Smooth muscle cell (in vitro differentiated cells): ENCODE data around the gene GALNT15. TPM values are rescaled to one million over a fixed set of nuclear protein-coding genes. Genes with fewer than 3 reads are reported as not detected.

ENCODE experiments used
- DNase-seq: peaks from one replicate; lab custom pipeline; 2025; ENCODE audit not compliant: unreplicated experiment; lab: John Stamatoyannopoulos, UW
- H2AFZ ChIP-seq: fragments of 200-600 bp; sonication (generic); 2 replicates; pipeline ENCODE4 v1.6.0; 2016; ENCODE audit warnings: antibody characterized with exemption, low read depth, mild to moderate bottlenecking
- H3F3A ChIP-seq: fragments of 200-600 bp; sonication (generic); 2 replicates; pipeline ENCODE4 v1.6.0; 2017; ENCODE audit warnings: antibody characterized with exemption, low read depth
- H3K27ac ChIP-seq: fragments of 200-600 bp; sonication (generic); 2 replicates; pipeline ENCODE4 v1.5.1; 2016; ENCODE audit warnings: low read depth, mild to moderate bottlenecking
- H3K27me3 ChIP-seq: fragments of 200-600 bp; sonication (generic); 2 replicates; pipeline ENCODE4 v1.6.1; 2016; ENCODE audit warnings: low read depth, mild to moderate bottlenecking
- H3K36me3 ChIP-seq: fragments of 200-600 bp; sonication (generic); 2 replicates; pipeline ENCODE4 v1.5.1; 2016; ENCODE audit warnings: low read depth
- H3K4me1 ChIP-seq: fragments of 200-600 bp; sonication (generic); 2 replicates; pipeline ENCODE4 v1.5.1; 2016; ENCODE audit warnings: low read depth
- H3K4me2 ChIP-seq: fragments of 200-600 bp; sonication (generic); 2 replicates; pipeline ENCODE4 v1.6.0; 2016; ENCODE audit warnings: mild to moderate bottlenecking
- H3K4me3 ChIP-seq: fragments of 200-600 bp; sonication (generic); 2 replicates; pipeline ENCODE4 v1.5.1; 2016; ENCODE audit warnings: mild to moderate bottlenecking
- H3K79me2 ChIP-seq: fragments of 200-600 bp; sonication (generic); 2 replicates; pipeline ENCODE4 v1.6.0; 2016; ENCODE audit warnings: low read depth, mild to moderate bottlenecking
- H3K9ac ChIP-seq: fragments of 200-600 bp; sonication (generic); 2 replicates; pipeline ENCODE4 v1.6.0; 2016; ENCODE audit warnings: low read depth
- H3K9me3 ChIP-seq: fragments of 200-600 bp; sonication (generic); replicated peaks from 2 replicates; pipeline ENCODE4 v1.5.1; 2016; ENCODE audit warnings: low read depth
- H4K20me1 ChIP-seq: fragments of 200-600 bp; sonication (generic); 2 replicates; pipeline ENCODE4 v1.6.0; 2016; ENCODE audit warnings: low read depth
- WGBS: methylation state at CpG from one replicate; pipeline ENCODE4 v1.1.7; 2016; ENCODE audit warnings: low lambda C conversion rate; 5-methylcytosine and 5-hydroxymethylcytosine counted together
- polyA plus RNA-seq: library from polyadenylated mRNA; unstranded; fragments of >200 nt; fragmentation: Nextera tagmentation; extraction: Ambion mirVana; gene quantifications from 2 replicates; pipeline ENCODE4 v1.2.1, GENCODE V29; 2016
- total RNA-seq: library from RNA; depleted of rRNA; stranded (reverse); fragments of >200 nt; gene quantifications from 2 replicates; pipeline ENCODE4 v1.2.3, GENCODE V29; 2014
- TF ChIP-seq, protein P1 (sequence below): fragments of 200-600 bp; sonication (generic); IDR thresholded peaks from 2 replicates; pipeline ENCODE4 v1.5.1; 2017; ENCODE audit warnings: borderline replicate concordance, mild to moderate bottlenecking, antibody characterized with exemption; ENCODE audit not compliant: insufficient read depth, poor library complexity, severe bottlenecking

Gene GALNT15
- total and polyA plus RNA-seq, 2 experiments from 2014 or later: 0.45 to 1.3 TPM

DNA sequence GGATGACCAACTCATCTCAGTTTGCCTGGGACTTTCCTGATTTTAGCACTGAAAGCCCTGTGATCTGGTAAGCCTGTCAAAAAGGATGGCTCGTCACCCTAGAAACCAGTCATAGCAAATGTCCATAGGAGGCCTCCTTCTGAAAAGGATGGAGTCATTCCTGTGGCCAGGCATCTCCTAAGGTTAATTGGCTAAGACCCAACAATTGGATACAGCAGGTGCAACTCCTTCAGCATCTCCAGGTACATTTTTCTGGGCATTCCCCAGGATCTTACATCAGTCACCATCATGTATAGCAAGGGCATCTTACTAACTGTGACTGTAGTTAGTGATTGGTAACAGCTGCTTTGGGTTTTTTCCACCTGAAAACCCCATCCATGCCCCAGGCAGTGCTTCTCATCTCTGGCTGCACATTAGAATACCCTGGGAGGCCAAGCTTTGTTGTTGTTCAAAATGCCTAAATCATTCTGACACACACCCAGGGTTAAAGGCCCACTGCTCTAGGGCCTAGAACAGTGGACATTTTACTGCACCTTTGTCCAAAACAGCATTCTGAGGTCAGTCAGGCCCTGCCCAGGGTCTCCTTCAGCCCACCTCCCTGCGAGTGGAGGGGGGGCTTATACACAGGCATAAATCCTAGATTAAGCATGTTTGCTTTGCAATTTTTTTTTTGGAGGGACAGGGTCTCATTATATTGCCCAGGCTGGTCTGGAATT lies 28.3 kb upstream of the GALNT15 start:
- H3K9ac ChIP-seq: no peak overlapping the region
- 84% methylated on average over 2 of the region's 2 CpGs for WGBS
- TF ChIP-seq, protein P1, sequence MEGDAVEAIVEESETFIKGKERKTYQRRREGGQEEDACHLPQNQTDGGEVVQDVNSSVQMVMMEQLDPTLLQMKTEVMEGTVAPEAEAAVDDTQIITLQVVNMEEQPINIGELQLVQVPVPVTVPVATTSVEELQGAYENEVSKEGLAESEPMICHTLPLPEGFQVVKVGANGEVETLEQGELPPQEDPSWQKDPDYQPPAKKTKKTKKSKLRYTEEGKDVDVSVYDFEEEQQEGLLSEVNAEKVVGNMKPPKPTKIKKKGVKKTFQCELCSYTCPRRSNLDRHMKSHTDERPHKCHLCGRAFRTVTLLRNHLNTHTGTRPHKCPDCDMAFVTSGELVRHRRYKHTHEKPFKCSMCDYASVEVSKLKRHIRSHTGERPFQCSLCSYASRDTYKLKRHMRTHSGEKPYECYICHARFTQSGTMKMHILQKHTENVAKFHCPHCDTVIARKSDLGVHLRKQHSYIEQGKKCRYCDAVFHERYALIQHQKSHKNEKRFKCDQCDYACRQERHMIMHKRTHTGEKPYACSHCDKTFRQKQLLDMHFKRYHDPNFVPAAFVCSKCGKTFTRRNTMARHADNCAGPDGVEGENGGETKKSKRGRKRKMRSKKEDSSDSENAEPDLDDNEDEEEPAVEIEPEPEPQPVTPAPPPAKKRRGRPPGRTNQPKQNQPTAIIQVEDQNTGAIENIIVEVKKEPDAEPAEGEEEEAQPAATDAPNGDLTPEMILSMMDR: no peak
- no peaks in the 10 kb centered on the region for H3K36me3 ChIP-seq
- no peaks in the 10 kb centered on the region for H3F3A ChIP-seq
- H3K27me3 ChIP-seq: no peaks in the 10 kb centered on the region
- DNase-seq: no peak
- H3K27ac ChIP-seq: no peak overlapping the region
- no peak overlapping the region for H3K4me2 ChIP-seq
- no peaks in the 10 kb centered on the region for H3K9me3 ChIP-seq
- no peaks in the 10 kb centered on the region for H3K79me2 ChIP-seq
- H3K4me1 ChIP-seq: no peaks in the 10 kb centered on the region
- H2AFZ ChIP-seq: no peak overlapping the region
- no peaks in the 10 kb centered on the region for H4K20me1 ChIP-seq
- H3K4me3 ChIP-seq: no peak overlapping the region

DNA sequence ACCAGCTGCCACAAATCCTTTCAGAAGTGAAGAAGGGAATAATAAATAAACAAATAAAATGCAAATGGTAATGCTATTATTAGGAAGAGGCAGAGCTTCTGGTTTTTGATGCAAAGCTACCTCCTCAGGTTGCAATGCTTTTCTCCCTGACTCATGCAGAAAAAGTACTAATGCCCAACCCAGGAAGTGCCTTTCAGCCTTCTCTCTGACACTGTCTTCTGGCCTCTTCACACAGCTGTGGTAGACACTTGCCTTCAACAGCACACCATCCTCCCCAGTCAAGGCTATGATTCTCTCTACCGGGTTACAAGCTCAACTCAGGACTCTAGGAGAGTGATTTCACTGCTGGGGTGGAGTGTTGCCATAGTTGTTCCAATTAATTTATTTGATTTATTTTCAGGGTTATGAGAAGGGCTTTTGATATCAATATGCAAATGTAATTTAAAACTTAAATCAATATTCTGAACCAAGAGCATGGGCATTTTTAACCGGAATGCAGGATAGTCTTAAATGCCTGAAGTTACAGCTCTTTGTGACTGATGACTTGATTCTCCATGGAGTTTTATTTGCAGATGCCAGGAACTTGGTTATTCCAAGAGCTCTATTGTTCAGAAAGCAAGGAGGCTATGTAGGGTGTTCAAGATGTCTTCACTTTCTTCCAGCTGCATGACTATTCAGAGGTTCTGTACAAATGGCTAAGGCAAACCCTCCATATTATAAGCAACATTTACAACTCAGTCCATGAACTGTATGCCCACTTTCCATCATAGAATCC lies 27.1 kb upstream of the GALNT15 start:
- H4K20me1 ChIP-seq: no peaks in the 10 kb centered on the region
- H3K79me2 ChIP-seq: no peaks in the 10 kb centered on the region
- no peak overlapping the region for H3K4me3 ChIP-seq
- WGBS: 93% methylated on average over 2 of the region's 2 CpGs
- no peaks in the 10 kb centered on the region for H3K27me3 ChIP-seq
- no peak overlapping the region for H2AFZ ChIP-seq
- H3K4me1 ChIP-seq: no peaks in the 10 kb centered on the region
- TF ChIP-seq, protein P1: no peak
- H3K36me3 ChIP-seq: no peaks in the 10 kb centered on the region
- H3K4me2 ChIP-seq: no peak overlapping the region
- no peaks in the 10 kb centered on the region for H3K9me3 ChIP-seq
- no peak overlapping the region for H3K27ac ChIP-seq
- no peak for DNase-seq
- H3F3A ChIP-seq: no peaks in the 10 kb centered on the region
- no peak overlapping the region for H3K9ac ChIP-seq

DNA sequence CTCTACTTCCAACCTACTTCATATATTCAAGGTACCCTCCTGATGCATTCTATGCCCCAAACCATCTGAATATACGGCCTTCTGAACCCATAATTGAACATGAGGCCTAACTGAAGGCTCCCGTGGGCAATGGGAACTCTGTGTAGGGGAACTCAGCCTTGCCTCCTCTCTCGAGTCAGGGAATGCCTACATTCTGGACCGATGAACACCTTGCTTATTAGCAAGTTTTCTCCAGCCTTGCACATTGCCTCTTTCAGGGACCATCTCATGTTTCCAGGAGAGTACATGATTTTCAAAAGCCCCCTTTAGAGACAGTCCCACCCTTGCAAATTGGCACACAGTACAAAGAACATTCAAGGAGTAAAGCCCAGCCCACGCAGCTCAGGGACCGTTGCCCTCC lies 26.3 kb upstream of the GALNT15 start:
- Histone ChIP-seq H3K4me1 (no peaks in the 10 kb centered on the region), H3K79me2 (no peaks in the 10 kb centered on the region), H3K27me3 (no peaks in the 10 kb centered on the region), H3K9ac (no peak overlapping the region), H3K4me3 (no peak overlapping the region), H4K20me1 (no peaks in the 10 kb centered on the region), H2AFZ (no peak overlapping the region), H3K9me3 (no peaks in the 10 kb centered on the region), H3F3A (no peaks in the 10 kb centered on the region), H3K36me3 (no peaks in the 10 kb centered on the region), H3K4me2 (no peak overlapping the region), H3K27ac (no peak overlapping the region)
- TF ChIP-seq, protein P1: no peak
- no peak for DNase-seq
- WGBS: 87% methylated on average over 6 of the region's 6 CpGs
